ENCODE results near the gene CYP3A7. TPM values are rescaled to one million over a fixed set of nuclear protein-coding genes. Genes with fewer than 3 reads are reported as not detected.

The CYP3A7 gene
- total and polyA plus RNA-seq, 2 of the 13 experiments (the other 11 are each of a cell fraction or from before 2014, with no cell fraction given): 5.8 to 6.4 TPM

DNA sequence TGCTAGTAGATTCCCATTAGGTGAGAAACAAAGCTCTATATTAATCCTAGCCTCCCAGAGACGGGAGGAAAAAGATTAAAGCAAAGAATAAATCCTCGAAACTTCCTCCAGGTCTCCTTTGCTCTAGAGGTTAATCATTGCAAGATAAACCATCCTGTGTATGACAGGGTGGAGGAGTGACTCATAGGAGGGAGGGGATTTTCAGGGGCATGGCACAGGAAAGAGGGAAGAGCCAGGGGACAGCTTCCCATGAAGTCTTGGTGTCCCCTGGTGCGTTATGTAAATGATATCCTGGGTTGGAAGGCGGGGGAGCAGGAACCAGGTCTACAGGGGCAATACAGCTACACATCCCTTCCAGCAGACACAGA, 56.0 kb downstream of the CYP3A7 start (continued):
- no peak for TF ChIP-seq SRSF4 (IDR thresholded peaks at IDR 0.05; ENCODE audit: low read depth, low read length, poor library complexity, severe bottlenecking)
- TF ChIP-seq, protein P1, sequence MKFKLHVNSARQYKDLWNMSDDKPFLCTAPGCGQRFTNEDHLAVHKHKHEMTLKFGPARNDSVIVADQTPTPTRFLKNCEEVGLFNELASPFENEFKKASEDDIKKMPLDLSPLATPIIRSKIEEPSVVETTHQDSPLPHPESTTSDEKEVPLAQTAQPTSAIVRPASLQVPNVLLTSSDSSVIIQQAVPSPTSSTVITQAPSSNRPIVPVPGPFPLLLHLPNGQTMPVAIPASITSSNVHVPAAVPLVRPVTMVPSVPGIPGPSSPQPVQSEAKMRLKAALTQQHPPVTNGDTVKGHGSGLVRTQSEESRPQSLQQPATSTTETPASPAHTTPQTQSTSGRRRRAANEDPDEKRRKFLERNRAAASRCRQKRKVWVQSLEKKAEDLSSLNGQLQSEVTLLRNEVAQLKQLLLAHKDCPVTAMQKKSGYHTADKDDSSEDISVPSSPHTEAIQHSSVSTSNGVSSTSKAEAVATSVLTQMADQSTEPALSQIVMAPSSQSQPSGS (CRISPR knock-in tag; IDR thresholded peaks at IDR 0.05): no peak
- TF ChIP-seq, protein P2, sequence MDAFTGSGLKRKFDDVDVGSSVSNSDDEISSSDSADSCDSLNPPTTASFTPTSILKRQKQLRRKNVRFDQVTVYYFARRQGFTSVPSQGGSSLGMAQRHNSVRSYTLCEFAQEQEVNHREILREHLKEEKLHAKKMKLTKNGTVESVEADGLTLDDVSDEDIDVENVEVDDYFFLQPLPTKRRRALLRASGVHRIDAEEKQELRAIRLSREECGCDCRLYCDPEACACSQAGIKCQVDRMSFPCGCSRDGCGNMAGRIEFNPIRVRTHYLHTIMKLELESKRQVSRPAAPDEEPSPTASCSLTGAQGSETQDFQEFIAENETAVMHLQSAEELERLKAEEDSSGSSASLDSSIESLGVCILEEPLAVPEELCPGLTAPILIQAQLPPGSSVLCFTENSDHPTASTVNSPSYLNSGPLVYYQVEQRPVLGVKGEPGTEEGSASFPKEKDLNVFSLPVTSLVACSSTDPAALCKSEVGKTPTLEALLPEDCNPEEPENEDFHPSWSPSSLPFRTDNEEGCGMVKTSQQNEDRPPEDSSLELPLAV (CRISPR knock-in tag; conservative IDR thresholded peaks at IDR 0.05; ENCODE audit: low read depth): no peak
- TF ChIP-seq SRSF9 (IDR thresholded peaks at IDR 0.05; ENCODE audit: borderline replicate concordance, insufficient read depth, low read depth, low read length, poor library complexity, severe bottlenecking): no peak
- TF ChIP-seq TCF12 (IDR thresholded peaks at IDR 0.05): no peak
- no peak for TF ChIP-seq TCF12 (CRISPR knock-in tag; IDR thresholded peaks at IDR 0.05)
- TF ChIP-seq, protein P3, sequence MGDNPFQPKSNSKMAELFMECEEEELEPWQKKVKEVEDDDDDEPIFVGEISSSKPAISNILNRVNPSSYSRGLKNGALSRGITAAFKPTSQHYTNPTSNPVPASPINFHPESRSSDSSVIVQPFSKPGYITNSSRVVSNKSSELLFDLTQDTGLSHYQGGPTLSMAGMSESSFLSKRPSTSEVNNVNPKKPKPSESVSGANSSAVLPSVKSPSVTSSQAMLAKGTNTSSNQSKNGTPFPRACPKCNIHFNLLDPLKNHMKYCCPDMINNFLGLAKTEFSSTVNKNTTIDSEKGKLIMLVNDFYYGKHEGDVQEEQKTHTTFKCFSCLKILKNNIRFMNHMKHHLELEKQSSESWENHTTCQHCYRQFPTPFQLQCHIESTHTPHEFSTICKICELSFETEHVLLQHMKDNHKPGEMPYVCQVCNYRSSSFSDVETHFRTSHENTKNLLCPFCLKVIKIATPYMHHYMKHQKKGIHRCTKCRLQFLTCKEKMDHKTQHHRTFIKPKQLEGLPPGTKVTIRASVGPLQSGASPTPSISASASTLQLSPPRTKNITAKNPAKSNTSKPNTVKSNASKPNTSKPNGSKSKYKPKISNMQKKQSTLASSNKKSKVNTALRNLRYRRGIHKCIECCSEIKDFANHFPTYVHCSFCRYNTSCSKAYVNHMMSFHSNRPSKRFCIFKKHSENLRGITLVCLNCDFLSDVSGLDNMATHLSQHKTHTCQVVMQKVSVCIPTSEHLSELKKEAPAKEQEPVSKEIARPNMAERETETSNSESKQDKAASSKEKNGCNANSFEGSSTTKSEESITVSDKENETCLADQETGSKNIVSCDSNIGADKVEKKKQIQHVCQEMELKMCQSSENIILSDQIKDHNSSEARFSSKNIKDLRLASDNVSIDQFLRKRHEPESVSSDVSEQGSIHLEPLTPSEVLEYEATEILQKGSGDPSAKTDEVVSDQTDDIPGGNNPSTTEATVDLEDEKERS (CRISPR knock-in tag; IDR thresholded peaks at IDR 0.05): no peak
- no peak for TF ChIP-seq TBL1XR1 (IDR thresholded peaks at IDR 0.05; ENCODE audit: borderline replicate concordance, low read length, partially characterized antibody)
- TF ChIP-seq ZNF326 (CRISPR knock-in tag; IDR thresholded peaks at IDR 0.05; ENCODE audit: borderline replicate concordance): no peak
- no peak for TF ChIP-seq JARID2 (CRISPR knock-in tag; IDR thresholded peaks at IDR 0.05; ENCODE audit: insufficient replicate concordance)
- no peak for TF ChIP-seq FOXJ3 (CRISPR knock-in tag; IDR thresholded peaks at IDR 0.05; ENCODE audit: borderline replicate concordance)
- TF ChIP-seq ZNF737 (CRISPR knock-in tag; IDR thresholded peaks at IDR 0.05; ENCODE audit: borderline replicate concordance): no peak
- peak; percentile 47 for TF ChIP-seq MED1 (CRISPR knock-in tag; IDR thresholded peaks at IDR 0.05)
- TF ChIP-seq, protein P4, sequence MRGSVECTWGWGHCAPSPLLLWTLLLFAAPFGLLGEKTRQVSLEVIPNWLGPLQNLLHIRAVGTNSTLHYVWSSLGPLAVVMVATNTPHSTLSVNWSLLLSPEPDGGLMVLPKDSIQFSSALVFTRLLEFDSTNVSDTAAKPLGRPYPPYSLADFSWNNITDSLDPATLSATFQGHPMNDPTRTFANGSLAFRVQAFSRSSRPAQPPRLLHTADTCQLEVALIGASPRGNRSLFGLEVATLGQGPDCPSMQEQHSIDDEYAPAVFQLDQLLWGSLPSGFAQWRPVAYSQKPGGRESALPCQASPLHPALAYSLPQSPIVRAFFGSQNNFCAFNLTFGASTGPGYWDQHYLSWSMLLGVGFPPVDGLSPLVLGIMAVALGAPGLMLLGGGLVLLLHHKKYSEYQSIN (CRISPR knock-in tag; IDR thresholded peaks at IDR 0.05; ENCODE audit: borderline replicate concordance): no peak
- TF ChIP-seq, protein P5, sequence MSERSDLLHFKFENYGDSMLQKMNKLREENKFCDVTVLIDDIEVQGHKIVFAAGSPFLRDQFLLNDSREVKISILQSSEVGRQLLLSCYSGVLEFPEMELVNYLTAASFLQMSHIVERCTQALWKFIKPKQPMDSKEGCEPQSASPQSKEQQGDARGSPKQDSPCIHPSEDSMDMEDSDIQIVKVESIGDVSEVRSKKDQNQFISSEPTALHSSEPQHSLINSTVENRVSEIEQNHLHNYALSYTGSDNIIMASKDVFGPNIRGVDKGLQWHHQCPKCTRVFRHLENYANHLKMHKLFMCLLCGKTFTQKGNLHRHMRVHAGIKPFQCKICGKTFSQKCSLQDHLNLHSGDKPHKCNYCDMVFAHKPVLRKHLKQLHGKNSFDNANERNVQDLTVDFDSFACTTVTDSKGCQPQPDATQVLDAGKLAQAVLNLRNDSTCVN (CRISPR knock-in tag; IDR thresholded peaks at IDR 0.05; ENCODE audit: borderline replicate concordance): no peak
- peak; percentile 22; the same call in 1 of the 2 replicates for TF ChIP-seq SPEN (CRISPR knock-in tag; IDR thresholded peaks at IDR 0.05; ENCODE audit: low read depth)
- TF ChIP-seq SRF (IDR thresholded peaks at IDR 0.05; ENCODE audit: low read depth, low read length): no peak
- no peak for TF ChIP-seq ZNF225 (CRISPR knock-in tag; IDR thresholded peaks at IDR 0.05)
- TF ChIP-seq, protein P6, sequence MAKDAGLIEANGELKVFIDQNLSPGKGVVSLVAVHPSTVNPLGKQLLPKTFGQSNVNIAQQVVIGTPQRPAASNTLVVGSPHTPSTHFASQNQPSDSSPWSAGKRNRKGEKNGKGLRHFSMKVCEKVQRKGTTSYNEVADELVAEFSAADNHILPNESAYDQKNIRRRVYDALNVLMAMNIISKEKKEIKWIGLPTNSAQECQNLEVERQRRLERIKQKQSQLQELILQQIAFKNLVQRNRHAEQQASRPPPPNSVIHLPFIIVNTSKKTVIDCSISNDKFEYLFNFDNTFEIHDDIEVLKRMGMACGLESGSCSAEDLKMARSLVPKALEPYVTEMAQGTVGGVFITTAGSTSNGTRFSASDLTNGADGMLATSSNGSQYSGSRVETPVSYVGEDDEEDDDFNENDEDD (CRISPR knock-in tag; IDR thresholded peaks at IDR 0.05; ENCODE audit: borderline replicate concordance): no peak
